Neural crest cell (in vitro differentiated cells): ENCODE data around the gene VPS8. TPM values are rescaled to one million over a fixed set of nuclear protein-coding genes. Genes with fewer than 3 reads are reported as not detected.

Experiments
- DNase-seq: peaks from one replicate; pipeline ENCODE4 v3.0.0; 2021; ENCODE audit warnings: low read depth, mixed read lengths, low spot score
- H3K27ac Mint-ChIP-seq: one replicate; pipeline ENCODE4 v1.8.0; 2021; ENCODE audit warnings: mild to moderate bottlenecking, mixed read lengths; ENCODE audit not compliant: unreplicated experiment
- H3K27me3 Mint-ChIP-seq: 2 replicates; pipeline ENCODE4 v1.8.0; 2021; ENCODE audit warnings: low read depth, mild to moderate bottlenecking, mixed read lengths
- H3K36me3 Mint-ChIP-seq: 2 replicates; pipeline ENCODE4 v1.8.0; 2021; ENCODE audit warnings: low read depth, mild to moderate bottlenecking, mixed read lengths
- H3K4me1 Mint-ChIP-seq: 2 replicates; pipeline ENCODE4 v1.8.0; 2021; ENCODE audit warnings: mixed read lengths
- H3K4me3 Mint-ChIP-seq: one replicate; pipeline ENCODE4 v1.8.0; 2021; ENCODE audit warnings: mild to moderate bottlenecking, mixed read lengths
- H3K9me3 Mint-ChIP-seq: 2 replicates; pipeline ENCODE4 v1.8.0; 2021; ENCODE audit warnings: mixed read lengths
- total RNA-seq: library from RNA; stranded (reverse); gene quantifications from 2 replicates; pipeline ENCODE4 v1.2.1, GENCODE V29; 2021
- TF ChIP-seq, protein P1 (sequence below): fragments of 200-600 bp; sonication (generic); conservative IDR thresholded peaks from 2 replicates; pipeline ENCODE4 v1.5.0; 2021; ENCODE audit warnings: antibody characterized with exemption, mild to moderate bottlenecking

The VPS8 gene
- total RNA-seq, 1 donor from 2014 or later, result 55.7 TPM

DNA sequence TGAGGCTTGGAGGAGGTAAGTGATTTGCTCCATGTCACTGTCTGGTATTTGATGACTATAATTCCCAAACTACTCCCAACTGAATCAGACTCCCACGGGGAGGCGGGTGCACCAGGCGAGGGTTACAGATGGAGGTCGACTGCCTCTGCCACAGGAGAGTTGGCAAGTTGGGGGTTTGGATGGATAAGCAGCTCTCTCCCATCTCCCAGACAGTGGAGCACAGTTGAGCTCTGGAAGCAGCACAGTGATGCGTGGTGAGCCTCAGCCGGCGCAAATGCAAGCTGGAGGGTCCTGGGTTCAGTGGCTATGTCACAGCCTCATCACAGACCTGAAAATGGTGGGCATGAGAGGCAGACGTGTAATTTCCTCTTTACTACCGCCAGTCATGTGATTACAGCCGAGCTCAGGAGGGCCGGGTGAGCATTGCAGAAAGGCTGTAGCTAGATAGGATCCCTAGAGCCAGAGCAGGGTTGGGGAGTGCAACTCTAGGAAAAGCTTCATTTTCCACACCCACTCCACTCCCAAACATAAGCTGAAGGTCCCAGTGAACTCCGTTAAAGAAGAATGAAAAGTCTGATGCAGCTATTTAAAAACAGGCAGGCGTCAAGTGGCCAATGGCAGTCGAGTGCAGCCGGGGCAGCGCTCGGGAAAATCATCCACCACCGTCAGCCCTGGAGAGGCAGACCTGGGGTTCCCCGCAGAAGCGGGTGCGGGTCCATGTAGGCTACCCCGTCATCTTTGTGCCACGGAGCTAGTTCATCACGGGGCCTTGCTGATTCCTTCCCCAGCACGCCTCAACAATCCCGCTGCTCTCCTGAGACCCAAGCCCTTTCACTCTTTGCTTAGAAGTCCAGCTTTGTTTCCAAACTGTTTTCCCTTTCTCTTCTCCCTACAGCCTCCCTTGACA lies 33.3 kb upstream of the VPS8 start:
- H3K36me3 Mint-ChIP-seq, result no peaks in the 10 kb centered on the region
- TF ChIP-seq, protein P1, sequence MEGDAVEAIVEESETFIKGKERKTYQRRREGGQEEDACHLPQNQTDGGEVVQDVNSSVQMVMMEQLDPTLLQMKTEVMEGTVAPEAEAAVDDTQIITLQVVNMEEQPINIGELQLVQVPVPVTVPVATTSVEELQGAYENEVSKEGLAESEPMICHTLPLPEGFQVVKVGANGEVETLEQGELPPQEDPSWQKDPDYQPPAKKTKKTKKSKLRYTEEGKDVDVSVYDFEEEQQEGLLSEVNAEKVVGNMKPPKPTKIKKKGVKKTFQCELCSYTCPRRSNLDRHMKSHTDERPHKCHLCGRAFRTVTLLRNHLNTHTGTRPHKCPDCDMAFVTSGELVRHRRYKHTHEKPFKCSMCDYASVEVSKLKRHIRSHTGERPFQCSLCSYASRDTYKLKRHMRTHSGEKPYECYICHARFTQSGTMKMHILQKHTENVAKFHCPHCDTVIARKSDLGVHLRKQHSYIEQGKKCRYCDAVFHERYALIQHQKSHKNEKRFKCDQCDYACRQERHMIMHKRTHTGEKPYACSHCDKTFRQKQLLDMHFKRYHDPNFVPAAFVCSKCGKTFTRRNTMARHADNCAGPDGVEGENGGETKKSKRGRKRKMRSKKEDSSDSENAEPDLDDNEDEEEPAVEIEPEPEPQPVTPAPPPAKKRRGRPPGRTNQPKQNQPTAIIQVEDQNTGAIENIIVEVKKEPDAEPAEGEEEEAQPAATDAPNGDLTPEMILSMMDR, result no peak
- peaks cover 11% of the 10 kb centered on the region for H3K4me1 Mint-ChIP-seq
- peaks cover 14% of the 10 kb centered on the region for H3K27me3 Mint-ChIP-seq
- no peak overlapping the region for H3K27ac Mint-ChIP-seq
- H3K9me3 Mint-ChIP-seq, result no peaks in the 10 kb centered on the region
- no peak for DNase-seq
- H3K4me3 Mint-ChIP-seq, result no peak overlapping the region

DNA sequence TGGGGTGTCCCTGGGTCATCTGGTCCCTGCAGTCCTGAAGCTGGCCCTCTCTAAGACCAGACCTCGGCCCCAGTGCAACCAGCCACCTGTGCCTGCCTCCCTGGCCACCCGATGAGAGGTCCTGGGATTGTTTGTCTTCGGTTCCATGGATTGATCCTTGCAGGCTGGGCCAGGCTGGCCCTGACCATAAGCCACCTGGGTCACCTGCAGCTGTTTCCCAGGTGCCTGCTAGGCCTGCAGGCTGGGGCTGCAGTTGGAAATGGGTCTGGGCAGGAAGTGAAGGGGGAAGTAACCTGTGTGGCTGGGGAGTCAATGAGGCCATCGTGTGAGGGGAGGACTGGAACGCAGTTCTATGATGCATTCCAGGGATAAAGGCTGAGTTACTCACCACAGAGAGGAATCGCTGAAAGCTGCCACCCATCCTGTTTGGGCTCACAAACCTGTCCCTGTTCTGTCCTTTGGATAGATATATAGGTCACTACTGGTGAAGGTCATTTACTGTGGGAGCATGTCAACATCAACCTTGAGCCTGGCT lies 30.9 kb upstream of the VPS8 start:
- Mint-ChIP-seq H3K4me1 (peaks cover 23% of the 10 kb centered on the region), H3K36me3 (no peaks in the 10 kb centered on the region), H3K27ac (no peak overlapping the region), H3K27me3 (peaks cover 16% of the 10 kb centered on the region), H3K4me3 (no peak overlapping the region), H3K9me3 (no peaks in the 10 kb centered on the region)
- no peak for DNase-seq
- TF ChIP-seq, protein P1, result no peak

DNA sequence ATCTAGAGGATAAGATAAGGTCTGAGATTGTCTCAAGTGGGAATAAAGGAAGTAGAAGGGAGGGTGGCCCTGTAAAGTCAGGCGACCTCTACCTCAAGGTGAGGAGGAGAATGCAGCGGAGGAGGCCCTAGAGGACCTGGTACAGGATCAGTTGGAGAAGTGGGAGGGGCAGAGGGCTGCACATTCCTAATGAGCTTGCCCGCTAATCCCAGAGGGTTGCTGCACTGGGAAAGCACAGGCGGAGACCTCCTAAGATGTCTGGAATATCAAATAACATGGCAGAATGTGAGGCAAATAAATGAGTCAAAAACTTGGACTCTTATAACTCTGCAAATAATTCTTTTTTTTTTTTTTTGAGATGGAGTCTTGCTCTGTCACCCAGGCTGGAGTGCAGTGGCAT lies 30.2 kb upstream of the VPS8 start:
- DNase-seq, result no peak
- Mint-ChIP-seq H3K36me3 (no peaks in the 10 kb centered on the region), H3K27ac (no peak overlapping the region), H3K4me1 (peaks cover 27% of the 10 kb centered on the region), H3K9me3 (no peaks in the 10 kb centered on the region), H3K27me3 (peaks cover 16% of the 10 kb centered on the region), H3K4me3 (no peak overlapping the region)
- TF ChIP-seq, protein P1, result no peak

DNA sequence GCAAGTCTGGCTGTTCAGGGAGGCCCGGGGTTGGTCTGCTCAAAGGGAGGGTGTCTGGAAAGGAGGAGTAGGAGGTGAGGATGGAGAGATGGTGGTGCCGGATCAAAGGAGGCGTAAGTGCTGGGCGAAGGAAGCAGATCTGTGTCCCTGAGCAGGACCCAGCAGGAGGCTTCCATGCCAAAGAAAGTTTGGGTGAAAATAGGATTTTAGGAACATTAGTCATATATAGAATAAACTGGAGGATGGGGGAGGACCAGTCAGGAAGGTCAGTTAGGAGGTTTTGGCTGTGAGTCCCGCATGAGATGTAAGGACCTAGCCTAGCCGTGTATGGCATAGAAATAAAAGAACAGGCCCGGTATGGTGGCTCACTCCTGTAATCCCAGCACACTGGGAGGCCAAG lies 28.6 kb upstream of the VPS8 start:
- DNase-seq, result no peak
- TF ChIP-seq, protein P1, result no peak
- Mint-ChIP-seq H3K4me3 (no peak overlapping the region), H3K27me3 (peaks cover 13% of the 10 kb centered on the region), H3K36me3 (no peaks in the 10 kb centered on the region), H3K4me1 (peaks cover 22% of the 10 kb centered on the region), H3K27ac (no peak overlapping the region), H3K9me3 (no peaks in the 10 kb centered on the region)

DNA sequence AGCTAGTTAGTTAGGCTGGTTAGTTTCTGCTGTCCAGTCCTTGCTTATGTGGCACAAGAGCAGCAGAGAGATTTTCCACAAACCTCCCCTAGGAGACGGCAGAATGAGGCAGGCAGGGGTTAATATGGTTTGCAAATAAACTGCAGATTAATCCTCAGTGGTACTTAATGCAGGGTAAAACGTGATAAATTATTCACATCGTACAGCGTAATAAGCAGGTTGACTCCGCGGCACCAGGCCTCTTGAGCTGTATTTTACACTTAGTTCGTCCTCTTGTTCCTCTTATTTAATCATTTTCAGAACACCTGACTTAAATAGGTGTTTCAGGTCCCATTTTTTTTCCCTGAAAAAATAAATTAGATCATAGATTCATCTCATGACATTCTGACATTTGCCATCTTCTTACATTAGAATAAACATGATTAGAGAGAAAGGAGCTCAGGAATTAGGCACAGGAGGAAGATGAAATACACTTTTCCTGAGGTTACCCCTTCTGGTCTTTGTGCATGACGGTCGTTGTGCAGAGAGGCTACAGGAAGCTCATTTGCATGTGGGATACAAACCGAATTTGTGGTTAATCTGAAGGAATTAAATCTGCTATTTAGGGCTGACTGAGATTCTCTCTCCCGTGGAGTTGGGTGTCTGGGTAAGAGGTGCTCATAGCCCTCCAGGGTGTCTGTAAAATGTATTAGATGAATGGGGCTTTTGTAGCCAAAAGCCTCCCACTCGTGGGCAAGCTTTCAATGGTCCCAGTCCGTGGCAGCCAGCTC lies 27.1 kb upstream of the VPS8 start:
- no peaks in the 10 kb centered on the region for H3K36me3 Mint-ChIP-seq
- H3K27me3 Mint-ChIP-seq, result peaks cover 9% of the 10 kb centered on the region
- no peak for DNase-seq
- peaks cover 22% of the 10 kb centered on the region for H3K4me1 Mint-ChIP-seq
- no peak overlapping the region for H3K4me3 Mint-ChIP-seq
- H3K9me3 Mint-ChIP-seq, result no peaks in the 10 kb centered on the region
- TF ChIP-seq, protein P1, result no peak
- H3K27ac Mint-ChIP-seq, result no peak overlapping the region
